A549 (cell line): ENCODE results near the gene PARM1. TPM values are rescaled to one million over a fixed set of nuclear protein-coding genes. Genes with fewer than 3 reads are reported as not detected.

Source experiments
- ATAC-seq, 2 experiments: fragments of 200-7000 bp in 1 of 2; fragments of >200 bp in 1 of 2; cut with Nextera tagmentation in 1 of 2; cut with Tn5 transposase in 1 of 2; 3 replicates each; pipeline versions ENCODE4 v1.8.0 to v1.9.1; 2018 to 2020; ENCODE audit warnings: mild to moderate bottlenecking in 1 of 2, moderate library complexity in 1 of 2
- CTCF ChIA-PET: fragments of 300-600 bp; sonication (Branson Sonifier 250); formaldehyde crosslinking; extraction: SDS; loops from one replicate; lab custom pipeline; 2021; ENCODE audit warnings: antibody characterized with exemption, inconsistent platforms; lab: Yijun Ruan, JAX
- POLR2A ChIA-PET: fragments of 350-600 bp; formaldehyde crosslinking; extraction: SDS; loops from one replicate; lab custom pipeline; 2021; ENCODE audit warnings: antibody characterized with exemption, inconsistent platforms; lab: Yijun Ruan, JAX
- DNase-seq, 2 experiments: peaks; one replicate each; pipeline versions ENCODE4 v3.0.0 to v3.0.0-alpha.2; 2011 to 2016; ENCODE audit warnings: low read depth in 1 of 2, low spot score in 1 of 2
- FAIRE-seq: peaks from 2 replicates; lab custom pipeline; 2011; peaks lifted over from hg19 to GRCh38; lab: Jason Lieb, UNC
- H3K27ac ChIP-seq, 2 experiments: fragments of >200 bp; sonication (Bioruptor Twin); formaldehyde crosslinking; 3 replicates each; pipeline ENCODE4 v1.5.1; 2016 to 2017
- H3K4me1 ChIP-seq: fragments of >200 bp; sonication (Bioruptor Twin); formaldehyde crosslinking; 3 replicates; pipeline ENCODE4 v1.6.1; 2016
- H3K4me2 ChIP-seq: fragments of >200 bp; sonication (Bioruptor Twin); formaldehyde crosslinking; 3 replicates; pipeline ENCODE4 v1.6.1; 2016
- H3K4me3 ChIP-seq: fragments of >200 bp; sonication (Bioruptor Twin); formaldehyde crosslinking; 3 replicates; pipeline ENCODE4 v1.5.1; 2016
- H3K9me3 ChIP-seq: fragments of >200 bp; sonication (Bioruptor Twin); formaldehyde crosslinking; 3 replicates; pipeline ENCODE4 v1.6.1; 2016
- CBX2 ChIP-seq: fragments of 200-600 bp; sonication (generic); IDR thresholded peaks from 2 replicates; pipeline ENCODE4 v1.6.1; 2016; ENCODE audit warnings: low read depth, mild to moderate bottlenecking, borderline replicate concordance
- CTCF ChIP-seq: fragments of >200 bp; sonication (Bioruptor Twin); formaldehyde crosslinking; IDR thresholded peaks from 3 replicates; pipeline ENCODE4 v1.5.1; 2016
- EHMT2 ChIP-seq: fragments of 200-600 bp; sonication (generic); IDR thresholded peaks from 2 replicates; pipeline ENCODE4 v1.6.1; 2016; ENCODE audit warnings: antibody characterized with exemption, low read depth, mild to moderate bottlenecking, moderate library complexity
- ESRRA ChIP-seq: fragments of 150-350 bp; IDR thresholded peaks from 2 replicates; pipeline ENCODE4 v1.6.1; 2014; ENCODE audit warnings: mild to moderate bottlenecking, low read length, borderline replicate concordance
- GATA3 ChIP-seq: IDR thresholded peaks from 2 replicates; pipeline ENCODE4 v1.6.1; 2012; ENCODE audit warnings: borderline replicate concordance
- HDAC2 ChIP-seq: fragments of 200-600 bp; sonication (generic); IDR thresholded peaks from 2 replicates; pipeline ENCODE4 v1.6.1; 2016
- HOXB5 ChIP-seq: fragments of 250-450 bp; sonication (Bioruptor Pico); IDR thresholded peaks from 2 replicates; pipeline ENCODE4 v1.5.0; 2020; ENCODE audit warnings: mild to moderate bottlenecking, moderate library complexity
- KDM5A ChIP-seq: fragments of 200-600 bp; sonication (generic); IDR thresholded peaks from 2 replicates; pipeline ENCODE4 v1.6.1; 2016; ENCODE audit warnings: antibody characterized with exemption, mild to moderate bottlenecking
- MAFK ChIP-seq: fragments of 450-650 bp; IDR thresholded peaks from 2 replicates; pipeline ENCODE4 v1.6.1; 2014; ENCODE audit not compliant: partially characterized antibody
- MAX ChIP-seq: IDR thresholded peaks from 2 replicates; pipeline ENCODE4 v1.6.1; 2012
- MAZ ChIP-seq: fragments of 150-350 bp; IDR thresholded peaks from 2 replicates; pipeline ENCODE4 v1.6.1; 2014; ENCODE audit warnings: antibody characterized with exemption, low read depth, low read length, borderline replicate concordance
- NPAS2 ChIP-seq: fragments of 250-450 bp; sonication (Bioruptor Pico); IDR thresholded peaks from 2 replicates; pipeline ENCODE4 v1.8.0; 2022; ENCODE audit warnings: mild to moderate bottlenecking, moderate library complexity, borderline replicate concordance
- PBX3 ChIP-seq: IDR thresholded peaks from 2 replicates; pipeline ENCODE4 v1.6.1; 2012
- POLR2A ChIP-seq: IDR thresholded peaks from 2 replicates; pipeline ENCODE4 v1.6.1; 2012; ENCODE audit warnings: mild to moderate bottlenecking, low read length
- RFX5 ChIP-seq: fragments of 450-650 bp; IDR thresholded peaks from 2 replicates; pipeline ENCODE4 v1.7.1; 2014; ENCODE audit warnings: antibody characterized with exemption, mild to moderate bottlenecking, moderate library complexity
- SREBF2 ChIP-seq: fragments of 450-650 bp; IDR thresholded peaks from 2 replicates; pipeline ENCODE4 v1.6.1; 2014; ENCODE audit warnings: mild to moderate bottlenecking, moderate library complexity
- TFCP2L1 ChIP-seq: fragments of 250-450 bp; sonication (Bioruptor Pico); IDR thresholded peaks from 2 replicates; pipeline ENCODE4 v1.5.0; 2021; ENCODE audit warnings: mild to moderate bottlenecking
- TP53 ChIP-seq: fragments of 250-450 bp; sonication (Bioruptor Pico); IDR thresholded peaks from 2 replicates; pipeline ENCODE4 v1.5.0; 2021; ENCODE audit warnings: mild to moderate bottlenecking, moderate library complexity
- USF2 ChIP-seq: fragments of 450-650 bp; IDR thresholded peaks from 2 replicates; pipeline ENCODE4 v1.6.1; 2014; ENCODE audit warnings: antibody characterized with exemption
- ZFP36 ChIP-seq: fragments of 450-650 bp; IDR thresholded peaks from 2 replicates; pipeline ENCODE4 v1.6.1; 2014; ENCODE audit warnings: borderline replicate concordance; ENCODE audit not compliant: partially characterized antibody
- ZSCAN20 ChIP-seq: fragments of 250-450 bp; sonication (Bioruptor Pico); IDR thresholded peaks from 2 replicates; pipeline ENCODE4 v1.8.0; 2022; ENCODE audit warnings: mild to moderate bottlenecking, moderate library complexity
- whole genome bisulfite sequencing: methylation state at CpG from one replicate; pipeline ENCODE4 v1.1.6; 2017; ENCODE audit errors: missing lambda C conversion rate; 5-methylcytosine and 5-hydroxymethylcytosine counted together
- polyA plus RNA-seq, 4 experiments: library from polyadenylated mRNA; depleted of rRNA in 3 of 4; stranded (reverse); fragments of >200 nt; fragmentation: RNase III in 1 of 4; extraction: RNeasy Plus Mini Kit Qiagen cat#74134 plus additional on column Dnase treatment in 1 of 4; gene quantifications; 2 replicates in 3 of 4; 3 replicates in 1 of 4; pipeline ENCODE4 v1.2.3, GENCODE V29; 2011 to 2017

The PARM1 gene
- polyA plus RNA-seq, 2 of the 4 experiments (the other 2 are of a cell fraction), result 0.37 to 2.5 TPM

GRCh38 chr4:75089206-75089605 is 156.3 kb downstream of the PARM1 start:
- Histone ChIP-seq H3K27ac (no peak overlapping the region), H3K9me3 (no peaks in the 10 kb centered on the region), H3K4me2 (no peak overlapping the region)
- no peak for DNase-seq
- TF ChIP-seq USF2, result no peak
- TF ChIP-seq KDM5A, result no peak
- no peak for TF ChIP-seq MAFK
- no peak for TF ChIP-seq TP53 (CRISPR knock-in tag)
- no peak for TF ChIP-seq MAZ
- no peak for TF ChIP-seq NPAS2 (CRISPR knock-in tag)
- no peak for TF ChIP-seq CBX2
- no peak for TF ChIP-seq EHMT2
- TF ChIP-seq PBX3, result no peak
- TF ChIP-seq CTCF, result no peak
- no peak for TF ChIP-seq RFX5
- TF ChIP-seq ZSCAN20, result no peak
- TF ChIP-seq MAX, result no peak
- TF ChIP-seq POLR2A, result no peak
- no peak for TF ChIP-seq GATA3
- no peak for TF ChIP-seq TFCP2L1 (CRISPR knock-in tag)
- TF ChIP-seq ZFP36, result no peak
- TF ChIP-seq, all 56 proteins: peak for 0
- ATAC-seq (no peak), FAIRE-seq (no peak)
- H3K4me1 ChIP-seq, result no peaks in the 10 kb centered on the region
- CTCF ChIA-PET, result no interaction called here
- POLR2A ChIA-PET, result no interaction called here
- 62% methylated on average over 4 of the region's 4 CpGs for WGBS
- no peak overlapping the region for H3K4me3 ChIP-seq

- ATAC-seq (no peak), FAIRE-seq (no peak), DNase-seq (no peak)
- Histone ChIP-seq H3K27ac (no peak overlapping the region), H3K4me1 (no peaks in the 10 kb centered on the region), H3K4me3 (no peak overlapping the region), H3K9me3 (no peaks in the 10 kb centered on the region), H3K4me2 (no peak overlapping the region)
- WGBS, result 50% methylated on average over 3 of the region's 3 CpGs
- CTCF ChIA-PET, result no interaction called here
- POLR2A ChIA-PET, result no interaction called here
- TF ChIP-seq MAZ (no peak), HOXB5 (CRISPR knock-in tag) (no peak), HDAC2 (no peak), SREBF2 (no peak), ESRRA (no peak), USF2 (no peak)
Measured at GRCh38 chr4:75099321-75099720, 166.4 kb downstream of the PARM1 start.

Other genes with a start within 250 kb of the PARM1 start
- gene BTC, start 138.6 kb upstream of the PARM1 start, polyA plus RNA-seq (2011; rRNA removed), result 4.5 and 6.0 TPM in 2 replicates
- gene BTC, start 138.6 kb upstream of the PARM1 start, polyA plus RNA-seq (2017; fragmentation: RNase III; extraction: RNeasy Plus Mini Kit Qiagen cat#74134 plus additional on column Dnase treatment), result 1.5 to 1.8 TPM (median 1.6 TPM) in 3 replicates